GM21423 (cell line): ENCODE data around the gene UGT1A8.

Experiments used
- ATAC-seq: cut with Tn5 transposase; IDR thresholded peaks from one replicate; pipeline ENCODE4 v1.9.1; 2021; ENCODE audit warnings: mild to moderate bottlenecking, moderate library complexity; ENCODE audit not compliant: unreplicated experiment

Gene UGT1A8

DNA sequence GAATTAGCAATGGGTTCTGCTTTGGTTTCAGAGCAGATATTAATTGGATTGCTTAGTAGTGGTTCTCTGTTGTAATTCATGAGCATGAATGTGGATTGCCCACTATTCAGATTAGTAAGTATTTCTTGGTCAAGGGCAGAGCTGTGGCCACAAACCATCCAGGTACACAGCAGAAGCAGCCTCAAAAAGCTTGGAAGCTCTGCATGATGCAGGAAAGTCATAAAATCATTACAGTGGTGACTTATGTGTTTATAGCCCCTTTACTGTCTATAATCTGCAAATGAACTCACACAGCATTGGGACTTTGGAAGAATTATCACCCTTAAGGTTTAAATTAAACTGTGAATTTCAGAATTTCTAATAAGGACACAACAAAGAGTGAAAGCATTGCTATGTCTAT lies 140.7 kb downstream of the UGT1A8 start:
- ATAC-seq, result no peak

- no peak for ATAC-seq
Observed at GRCh38 chr2:233758849-233759248, 141.4 kb downstream of the UGT1A8 start.

DNA sequence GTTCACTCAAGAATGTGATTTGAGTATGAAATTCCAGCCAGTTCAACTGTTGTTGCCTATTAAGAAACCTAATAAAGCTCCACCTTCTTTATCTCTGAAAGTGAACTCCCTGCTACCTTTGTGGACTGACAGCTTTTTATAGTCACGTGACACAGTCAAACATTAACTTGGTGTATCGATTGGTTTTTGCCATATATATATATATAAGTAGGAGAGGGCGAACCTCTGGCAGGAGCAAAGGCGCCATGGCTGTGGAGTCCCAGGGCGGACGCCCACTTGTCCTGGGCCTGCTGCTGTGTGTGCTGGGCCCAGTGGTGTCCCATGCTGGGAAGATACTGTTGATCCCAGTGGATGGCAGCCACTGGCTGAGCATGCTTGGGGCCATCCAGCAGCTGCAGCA lies 142.6 kb downstream of the UGT1A8 start, which contains the start of gene UGT1A1:
Gene UGT1A1 (plus strand): TSS at position 228 of the 400 bp plus-strand sequence. CDS start 18 bp downstream, at position 246.
- no peak for ATAC-seq

GRCh38 chr2:233761040-233761769 lies 143.8 kb downstream of the UGT1A8 start:
- ATAC-seq, result no peak

GRCh38 chr2:233764264-233764663 lies 146.8 kb downstream of the UGT1A8 start:
- ATAC-seq, result no peak

DNA sequence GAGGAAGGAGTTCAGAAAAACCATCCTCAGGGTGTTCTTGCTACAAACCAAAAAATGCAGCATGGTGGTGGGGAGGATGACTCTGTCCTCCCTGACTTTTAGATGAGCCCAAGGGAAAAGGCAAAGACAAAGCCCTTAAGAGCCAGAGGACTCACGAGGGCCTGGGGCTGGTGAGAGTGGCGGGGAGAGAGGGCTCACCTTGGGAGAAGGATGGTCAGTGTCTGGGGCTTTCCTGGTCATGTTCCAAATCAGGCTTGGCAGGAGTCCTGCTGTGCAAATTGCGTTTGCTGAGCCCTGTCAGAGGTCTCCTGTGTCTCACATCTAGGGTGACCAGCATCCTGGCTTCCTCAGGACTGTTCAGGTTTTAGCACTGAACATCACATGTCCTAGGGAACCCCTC lies 147.3 kb downstream of the UGT1A8 start:
- ATAC-seq, result no peak

DNA sequence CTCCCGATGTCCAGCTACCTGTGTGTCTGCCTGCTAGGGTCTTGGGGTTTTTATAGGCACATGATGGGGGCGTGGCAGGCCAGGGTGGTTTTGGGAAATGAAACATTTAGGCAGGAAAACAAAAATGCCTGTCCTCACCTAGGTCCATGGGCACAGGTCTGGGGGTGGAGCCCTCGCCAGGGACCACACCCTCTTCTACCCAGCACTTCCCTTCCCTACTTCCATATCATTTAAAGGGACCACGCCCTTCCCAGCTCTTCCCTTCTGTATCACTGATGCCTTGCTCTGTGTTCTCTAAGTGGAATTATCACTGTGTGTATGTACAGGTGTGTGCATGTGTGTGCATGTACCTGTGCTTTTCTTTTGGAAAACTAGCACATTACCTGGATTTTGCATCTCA lies 149.0 kb downstream of the UGT1A8 start:
- no peak for ATAC-seq

GRCh38 chr2:233768076-233768475 lies 150.6 kb downstream of the UGT1A8 start:
- ATAC-seq, result no peak

DNA sequence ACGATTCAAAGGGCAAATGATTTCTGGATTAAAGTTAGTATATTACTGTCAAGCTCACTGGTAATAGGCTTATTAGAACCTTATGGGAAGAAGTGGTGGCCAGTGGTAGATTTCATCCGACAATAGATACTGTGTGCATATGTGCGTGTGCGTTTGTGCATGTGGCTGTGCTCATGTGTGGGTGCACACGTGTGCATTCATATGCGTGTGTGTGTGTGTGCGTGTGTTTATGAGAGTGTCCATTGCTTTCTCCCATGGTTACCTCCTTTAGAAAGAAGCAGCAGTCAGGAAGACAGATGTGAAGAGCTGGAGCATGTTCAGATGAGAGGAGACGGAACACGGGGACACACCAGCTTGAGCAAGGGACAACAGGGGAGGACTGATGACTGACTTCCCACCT lies 151.8 kb downstream of the UGT1A8 start:
- no peak for ATAC-seq

DNA sequence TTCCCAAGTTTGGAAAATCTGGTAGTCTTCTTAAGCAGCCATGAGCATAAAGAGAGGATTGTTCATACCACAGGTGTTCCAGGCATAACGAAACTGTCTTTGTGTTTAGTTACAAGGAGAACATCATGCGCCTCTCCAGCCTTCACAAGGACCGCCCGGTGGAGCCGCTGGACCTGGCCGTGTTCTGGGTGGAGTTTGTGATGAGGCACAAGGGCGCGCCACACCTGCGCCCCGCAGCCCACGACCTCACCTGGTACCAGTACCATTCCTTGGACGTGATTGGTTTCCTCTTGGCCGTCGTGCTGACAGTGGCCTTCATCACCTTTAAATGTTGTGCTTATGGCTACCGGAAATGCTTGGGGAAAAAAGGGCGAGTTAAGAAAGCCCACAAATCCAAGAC lies 154.7 kb downstream of the UGT1A8 start:
- ATAC-seq, result no peak

DNA sequence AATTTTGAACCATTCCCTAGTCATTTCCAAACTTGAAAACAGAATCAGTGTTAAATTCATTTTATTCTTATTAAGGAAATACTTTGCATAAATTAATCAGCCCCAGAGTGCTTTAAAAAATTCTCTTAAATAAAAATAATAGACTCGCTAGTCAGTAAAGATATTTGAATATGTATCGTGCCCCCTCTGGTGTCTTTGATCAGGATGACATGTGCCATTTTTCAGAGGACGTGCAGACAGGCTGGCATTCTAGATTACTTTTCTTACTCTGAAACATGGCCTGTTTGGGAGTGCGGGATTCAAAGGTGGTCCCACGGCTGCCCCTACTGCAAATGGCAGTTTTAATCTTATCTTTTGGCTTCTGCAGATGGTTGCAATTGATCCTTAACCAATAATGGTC lies 155.2 kb downstream of the UGT1A8 start:
- ATAC-seq, result no peak

DNA sequence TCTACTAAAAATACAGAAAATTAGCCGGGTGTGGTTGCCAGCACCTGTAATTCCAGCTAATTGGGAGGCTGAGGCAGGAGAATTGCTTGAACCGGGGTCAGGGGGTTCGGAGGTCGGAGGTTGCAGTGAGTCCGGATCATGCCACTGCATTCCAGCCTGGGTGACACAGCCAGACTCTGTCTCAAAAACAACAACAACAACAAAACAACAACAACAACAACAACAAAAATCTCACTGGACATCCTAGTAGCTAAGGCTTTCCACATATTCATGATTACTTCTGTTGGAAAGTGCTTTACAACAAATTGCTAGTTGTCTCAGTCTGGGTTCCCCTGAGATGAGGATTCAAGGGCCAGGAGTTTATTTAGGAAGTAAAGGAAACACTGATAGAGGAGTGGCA lies 156.4 kb downstream of the UGT1A8 start:
- no peak for ATAC-seq

GRCh38 chr2:233775414-233775813 lies 158.0 kb downstream of the UGT1A8 start:
- ATAC-seq, result no peak

- ATAC-seq, result no peak
Observed at GRCh38 chr2:233778030-233778429, 160.6 kb downstream of the UGT1A8 start, which contains the start of gene MROH2A. TSS of gene MROH2A (plus strand) at chr2:233778330. CDS start at chr2:233779359, 1,029 bp downstream.

GRCh38 chr2:233779722-233780121 lies 162.3 kb downstream of the UGT1A8 start:
- no peak for ATAC-seq

GRCh38 chr2:233780771-233781170 lies 163.3 kb downstream of the UGT1A8 start:
- ATAC-seq, result no peak

GRCh38 chr2:233789554-233789953 lies 172.1 kb downstream of the UGT1A8 start:
- no peak for ATAC-seq

- no peak for ATAC-seq
Observed at GRCh38 chr2:233791151-233791882, 173.9 kb downstream of the UGT1A8 start.

- ATAC-seq, result no peak
Observed at GRCh38 chr2:233791883-233792329, 174.5 kb downstream of the UGT1A8 start.

GRCh38 chr2:233792720-233793119 lies 175.3 kb downstream of the UGT1A8 start:
- no peak for ATAC-seq

GRCh38 chr2:233793465-233794127 lies 176.2 kb downstream of the UGT1A8 start:
- ATAC-seq, result no peak
